Activated effector memory CD4-positive, alpha-beta T cell treated with Interleukin-2 at 50 U/mL for 16 hours (primary cell): ENCODE results near the gene NTF4.
"Not testable (repeated sequence)": the region's sequence is repeated elsewhere in the genome, so short reads cannot be mapped to it uniquely, and the experiment has no call there.

Experiments
- DNase-seq: peaks from one replicate; pipeline ENCODE4 v3.0.0-alpha.2; 2020

Gene NTF4

GRCh38 chr19:49056101-49056901 is 8.3 kb downstream of the NTF4 start:
- DNase-seq, result peak; percentile 44

- not testable (repeated sequence) for DNase-seq
Measured at GRCh38 chr19:49050376-49051033, 14.1 kb downstream of the NTF4 start.

- not testable (repeated sequence) for DNase-seq
Measured at GRCh38 chr19:49049834-49050233, 14.8 kb downstream of the NTF4 start.

- not testable (repeated sequence) for DNase-seq
Measured at GRCh38 chr19:49049011-49049410, 15.6 kb downstream of the NTF4 start, which contains the start of gene CGB8. Gene CGB8 (minus strand): TSS chr19:49049111. CDS start chr19:49048739, 372 bp downstream.

GRCh38 chr19:49043548-49043947 is 21.1 kb downstream of the NTF4 start, which contains the start of gene CGB5:
Gene CGB5 (plus strand): TSS chr19:49043848. CDS start chr19:49044210, 362 bp downstream.
- DNase-seq, result not testable (repeated sequence)

GRCh38 chr19:49042666-49043065 is 22.0 kb downstream of the NTF4 start:
- not testable (repeated sequence) for DNase-seq

- no peak for DNase-seq
Measured at GRCh38 chr19:49042177-49042576, 22.4 kb downstream of the NTF4 start.

GRCh38 chr19:49039736-49040135 is 24.9 kb downstream of the NTF4 start:
- not testable (repeated sequence) for DNase-seq

- not testable (repeated sequence) for DNase-seq
Measured at GRCh38 chr19:49038557-49039276, 25.9 kb downstream of the NTF4 start.

- DNase-seq, result not testable (repeated sequence)
Measured at GRCh38 chr19:49038111-49038510, 26.5 kb downstream of the NTF4 start.

GRCh38 chr19:49036815-49037214 is 27.8 kb downstream of the NTF4 start, which contains the start of gene CGB1:
Gene CGB1 (minus strand): TSS chr19:49036895. CDS start chr19:49036711, 184 bp downstream.
- not testable (repeated sequence) for DNase-seq

GRCh38 chr19:49031642-49032301 is 32.8 kb downstream of the NTF4 start, which contains the start of gene CGB2:
Gene CGB2 (plus strand): TSS chr19:49031890. CDS start chr19:49032096, 206 bp downstream.
- DNase-seq, result not testable (repeated sequence)

GRCh38 chr19:49030323-49030722 is 34.3 kb downstream of the NTF4 start:
- DNase-seq, result not testable (repeated sequence)

- not testable (repeated sequence) for DNase-seq
Measured at GRCh38 chr19:49029749-49030148, 34.9 kb downstream of the NTF4 start.

GRCh38 chr19:49028686-49029085 is 35.9 kb downstream of the NTF4 start:
- not testable (repeated sequence) for DNase-seq

- not testable (repeated sequence) for DNase-seq
Measured at GRCh38 chr19:49025599-49025998, 39.0 kb downstream of the NTF4 start.

- DNase-seq, result not testable (repeated sequence)
Measured at GRCh38 chr19:49025088-49025487, 39.5 kb downstream of the NTF4 start.

- not testable (repeated sequence) for DNase-seq
Measured at GRCh38 chr19:49024233-49024632, 40.4 kb downstream of the NTF4 start, which contains the start of gene CGB3. Gene CGB3 (minus strand): TSS chr19:49024333. CDS start chr19:49023971, 362 bp downstream.

- no peak for DNase-seq
Measured at GRCh38 chr19:49022116-49022515, 42.5 kb downstream of the NTF4 start.

GRCh38 chr19:49020931-49021895 is 43.4 kb downstream of the NTF4 start:
- DNase-seq, result no peak

- no peak for DNase-seq
Measured at GRCh38 chr19:49020342-49020741, 44.3 kb downstream of the NTF4 start.
